ENCODE measurements around the gene UST.

DNA sequence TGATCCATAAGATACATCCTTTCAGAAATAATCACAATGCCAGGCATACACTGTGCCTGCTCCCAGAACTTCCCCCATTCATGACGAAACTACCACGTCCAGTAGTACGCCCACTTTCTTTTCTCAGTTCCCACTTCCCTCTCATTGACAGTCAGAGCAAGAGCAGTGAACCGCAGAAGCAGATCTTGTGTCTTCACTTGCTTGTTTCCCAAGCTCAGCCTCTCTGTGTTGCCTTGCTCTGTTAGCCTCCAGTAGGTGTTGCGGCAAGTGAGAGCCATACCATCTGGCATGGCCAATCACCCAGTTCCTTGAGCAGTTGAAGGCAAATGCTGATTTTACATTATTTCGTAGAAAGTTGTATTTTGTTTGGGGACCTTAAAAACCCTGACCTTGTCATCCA is 11.7 kb downstream of the UST start:
- no peak for TF ChIP-seq CEBPB (IDR thresholded peaks at IDR 0.05; ENCODE audit: low read depth)
- no peak for TF ChIP-seq CTCF (IDR thresholded peaks at IDR 0.05 in 2 of 3, conservative IDR thresholded peaks at IDR 0.05 in 1 of 3; ENCODE audit: borderline replicate concordance in 1 of 3, insufficient read depth in 1 of 3, low read depth in 2 of 3, low read length in 2 of 3)
- TF ChIP-seq REST (IDR thresholded peaks at IDR 0.05; ENCODE audit: low read depth) = no peak
- TF ChIP-seq ZNF274 (IDR thresholded peaks at IDR 0.05; ENCODE audit: low read depth, low read length) = no peak
- TF ChIP-seq EZH2 (IDR thresholded peaks at IDR 0.05) = no peak
- no peak for TF ChIP-seq POLR2AphosphoS5 (IDR thresholded peaks at IDR 0.05; ENCODE audit: low read depth, low read length)
- no peak for TF ChIP-seq ZBTB33 (IDR thresholded peaks at IDR 0.05; ENCODE audit: extremely low read depth, insufficient replicate concordance, low read length)
